PFSK-1 (cell line): ENCODE data around the gene ST6GALNAC3.

Experiments used
- FOXP2 ChIP-seq: optimal IDR thresholded peaks from 2 replicates; pipeline ENCODE3; 2011; ENCODE audit warnings: borderline replicate concordance, control low read depth, inconsistent platforms; ENCODE audit not compliant: insufficient read depth; ENCODE audit errors: extremely low read length, extremely low read depth
- POLR2AphosphoS5 ChIP-seq: IDR thresholded peaks from 2 replicates; pipeline ENCODE4 v1.6.1; 2012; ENCODE audit warnings: low read depth, mild to moderate bottlenecking, control low read depth, low read length, moderate library complexity
- SIN3A ChIP-seq: IDR thresholded peaks from 2 replicates; pipeline ENCODE4 v1.6.1; 2012; ENCODE audit warnings: mild to moderate bottlenecking, low read length, moderate library complexity, borderline replicate concordance; ENCODE audit not compliant: insufficient read depth
- TAF1 ChIP-seq: IDR thresholded peaks from 2 replicates; pipeline ENCODE4 v1.6.1; 2012; ENCODE audit warnings: low read length, control low read depth, borderline replicate concordance; ENCODE audit not compliant: insufficient read depth
- TF ChIP-seq, protein P1 (sequence below), 2 experiments: IDR thresholded peaks; 2 replicates each; pipeline versions ENCODE4 v1.6.1 to v1.8.0; 2011 to 2012; ENCODE audit warnings: low read depth in 2 of 2, low read length in 2 of 2, control low read depth in 1 of 2, inconsistent platforms in 1 of 2, mild to moderate bottlenecking in 1 of 2, moderate library complexity in 1 of 2; ENCODE audit not compliant: insufficient read depth in 1 of 2

The ST6GALNAC3 gene

DNA sequence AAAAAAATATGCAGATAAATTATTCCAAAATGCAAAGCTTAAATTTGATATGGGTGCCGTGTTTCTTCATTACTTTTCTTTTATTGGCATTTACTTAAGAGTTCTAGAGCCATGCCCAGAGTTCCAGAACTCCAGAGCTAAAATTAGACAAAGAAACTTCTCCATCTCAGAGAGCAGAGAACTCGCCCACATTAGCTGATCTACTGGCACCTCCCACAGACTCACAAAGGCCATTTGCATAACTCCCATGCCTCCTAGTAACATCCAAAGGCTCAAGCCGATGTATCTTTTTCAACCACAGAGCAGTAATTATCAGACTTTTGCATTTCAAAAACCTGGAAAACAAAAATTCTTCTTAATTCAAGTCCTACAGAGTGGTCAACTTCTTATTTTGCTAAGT is 468.9 kb downstream of the ST6GALNAC3 start:
- TF ChIP-seq TAF1 (no peak), SIN3A (no peak), POLR2AphosphoS5 (no peak), FOXP2 (no peak)
- TF ChIP-seq, protein P1, sequence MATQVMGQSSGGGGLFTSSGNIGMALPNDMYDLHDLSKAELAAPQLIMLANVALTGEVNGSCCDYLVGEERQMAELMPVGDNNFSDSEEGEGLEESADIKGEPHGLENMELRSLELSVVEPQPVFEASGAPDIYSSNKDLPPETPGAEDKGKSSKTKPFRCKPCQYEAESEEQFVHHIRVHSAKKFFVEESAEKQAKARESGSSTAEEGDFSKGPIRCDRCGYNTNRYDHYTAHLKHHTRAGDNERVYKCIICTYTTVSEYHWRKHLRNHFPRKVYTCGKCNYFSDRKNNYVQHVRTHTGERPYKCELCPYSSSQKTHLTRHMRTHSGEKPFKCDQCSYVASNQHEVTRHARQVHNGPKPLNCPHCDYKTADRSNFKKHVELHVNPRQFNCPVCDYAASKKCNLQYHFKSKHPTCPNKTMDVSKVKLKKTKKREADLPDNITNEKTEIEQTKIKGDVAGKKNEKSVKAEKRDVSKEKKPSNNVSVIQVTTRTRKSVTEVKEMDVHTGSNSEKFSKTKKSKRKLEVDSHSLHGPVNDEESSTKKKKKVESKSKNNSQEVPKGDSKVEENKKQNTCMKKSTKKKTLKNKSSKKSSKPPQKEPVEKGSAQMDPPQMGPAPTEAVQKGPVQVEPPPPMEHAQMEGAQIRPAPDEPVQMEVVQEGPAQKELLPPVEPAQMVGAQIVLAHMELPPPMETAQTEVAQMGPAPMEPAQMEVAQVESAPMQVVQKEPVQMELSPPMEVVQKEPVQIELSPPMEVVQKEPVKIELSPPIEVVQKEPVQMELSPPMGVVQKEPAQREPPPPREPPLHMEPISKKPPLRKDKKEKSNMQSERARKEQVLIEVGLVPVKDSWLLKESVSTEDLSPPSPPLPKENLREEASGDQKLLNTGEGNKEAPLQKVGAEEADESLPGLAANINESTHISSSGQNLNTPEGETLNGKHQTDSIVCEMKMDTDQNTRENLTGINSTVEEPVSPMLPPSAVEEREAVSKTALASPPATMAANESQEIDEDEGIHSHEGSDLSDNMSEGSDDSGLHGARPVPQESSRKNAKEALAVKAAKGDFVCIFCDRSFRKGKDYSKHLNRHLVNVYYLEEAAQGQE (IDR thresholded peaks at IDR 0.05; ENCODE audit: insufficient read depth in 1 of 2, low read depth in 2 of 2, low read length in 2 of 2): no peak

DNA sequence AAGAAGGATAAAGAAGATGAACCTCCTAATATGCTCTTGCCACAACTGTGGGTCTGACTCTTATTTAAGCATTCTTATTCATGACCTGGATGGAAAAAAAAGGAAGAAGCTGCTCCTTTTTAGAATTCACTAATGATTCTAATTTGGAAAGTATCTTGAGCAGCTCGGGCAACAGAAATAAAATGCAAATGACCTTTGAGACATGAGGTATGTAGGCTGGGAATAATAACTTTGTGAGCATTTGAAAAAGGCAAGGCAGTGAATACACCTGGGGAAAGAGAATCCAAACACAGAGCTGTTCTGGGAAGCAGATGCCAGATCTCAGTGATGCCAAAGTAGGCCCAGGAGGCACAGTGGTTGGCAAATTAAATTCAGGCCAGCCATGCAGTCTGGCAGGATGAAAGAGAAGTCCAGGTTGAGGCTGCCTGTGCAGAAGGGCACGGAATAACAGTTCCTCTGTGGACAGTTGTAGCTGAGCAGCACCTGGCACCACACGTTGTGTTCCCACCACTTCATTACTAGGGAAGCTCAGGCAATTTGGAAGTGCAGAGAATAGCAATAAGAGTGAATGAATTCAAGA is 471.9 kb downstream of the ST6GALNAC3 start:
- TF ChIP-seq TAF1 (no peak), POLR2AphosphoS5 (no peak), SIN3A (no peak), FOXP2 (no peak)
- TF ChIP-seq, protein P1 (IDR thresholded peaks at IDR 0.05; ENCODE audit: insufficient read depth in 1 of 2, low read depth in 2 of 2, low read length in 2 of 2): no peak

DNA sequence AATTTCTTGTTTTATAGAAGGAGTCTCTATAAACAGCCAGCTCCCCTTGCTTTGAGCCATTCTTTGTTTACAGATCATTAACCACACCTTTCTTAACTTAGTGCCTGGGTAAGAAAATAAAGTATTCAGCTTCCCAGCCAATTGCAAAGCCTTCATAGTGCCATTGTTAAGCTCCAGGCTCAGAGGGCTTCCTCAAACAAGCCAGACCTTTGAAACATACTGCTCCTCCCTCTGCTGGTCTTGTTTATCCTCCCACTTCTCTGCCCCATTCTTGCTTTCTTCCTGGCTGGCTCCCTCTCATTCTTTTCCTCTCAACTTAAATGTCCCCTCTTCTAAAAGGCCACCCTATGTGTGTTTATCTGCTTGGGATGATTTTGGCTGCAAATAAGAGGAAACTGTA is 473.4 kb downstream of the ST6GALNAC3 start:
- TF ChIP-seq TAF1 (no peak), POLR2AphosphoS5 (no peak)

DNA sequence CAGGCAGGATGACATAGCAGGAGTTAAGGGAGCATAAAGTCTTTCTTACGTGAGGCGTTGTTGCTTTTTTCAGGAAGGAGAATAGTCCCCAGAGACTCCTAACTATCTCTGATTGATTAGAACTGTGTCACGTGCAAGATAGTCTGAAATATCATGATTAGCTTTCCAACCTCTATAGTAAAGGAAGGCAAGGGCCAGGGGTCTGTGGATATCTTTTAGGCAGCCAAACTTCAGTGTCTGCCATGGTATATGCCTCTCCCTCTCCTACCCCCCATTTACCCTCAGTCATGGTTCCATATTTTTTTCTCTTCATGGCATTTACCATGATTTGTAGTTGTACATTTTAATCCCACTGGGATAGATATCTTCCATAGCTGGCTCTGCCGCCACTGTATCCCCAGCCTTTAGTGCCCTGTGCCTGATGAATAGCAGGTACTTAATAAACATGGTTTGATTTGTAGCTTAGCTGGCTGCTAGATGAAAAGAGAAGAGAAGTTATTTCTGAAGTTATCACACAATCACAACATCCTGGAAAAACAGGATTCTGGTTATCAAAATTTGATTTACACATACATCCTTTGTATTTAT is 474.1 kb downstream of the ST6GALNAC3 start:
- TF ChIP-seq, protein P1 (IDR thresholded peaks at IDR 0.05; ENCODE audit: insufficient read depth in 1 of 2, low read depth in 2 of 2, low read length in 2 of 2): no peak
- TF ChIP-seq SIN3A: no peak
- no peak for TF ChIP-seq TAF1
- TF ChIP-seq POLR2AphosphoS5: no peak
- no peak for TF ChIP-seq FOXP2

DNA sequence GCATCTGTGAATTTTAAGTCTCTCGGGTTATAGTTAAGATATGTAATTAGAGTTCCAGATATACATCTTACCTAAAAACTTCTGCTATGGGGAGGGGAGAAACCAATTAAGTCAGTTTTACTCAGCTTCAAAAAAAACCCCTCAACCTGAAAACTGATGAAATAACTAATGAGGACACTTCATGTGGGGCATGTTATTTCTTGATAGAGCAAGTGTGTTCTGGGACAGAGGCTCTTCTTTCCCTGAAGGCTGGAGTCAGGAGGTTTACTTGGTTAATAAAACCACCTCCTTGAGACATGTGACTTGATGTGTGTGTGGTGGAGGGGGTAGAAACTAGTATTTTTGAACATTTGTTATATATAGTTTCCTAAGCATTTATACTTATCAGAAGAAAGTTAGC is 479.7 kb downstream of the ST6GALNAC3 start:
- TF ChIP-seq SIN3A: no peak
- no peak for TF ChIP-seq FOXP2
- no peak for TF ChIP-seq POLR2AphosphoS5
- TF ChIP-seq TAF1: no peak
- TF ChIP-seq, protein P1 (IDR thresholded peaks at IDR 0.05; ENCODE audit: insufficient read depth in 1 of 2, low read depth in 2 of 2, low read length in 2 of 2): no peak
